SK-N-MC (cell line): ENCODE data around the gene RHOG.

Experiments used
- EZH2 ChIP-seq: fragments of 200-600 bp; sonication (generic); IDR thresholded peaks from one replicate; pipeline ENCODE4 v1.6.1; 2017; ENCODE audit warnings: antibody characterized with exemption
- POLR2AphosphoS5 ChIP-seq: IDR thresholded peaks from 2 replicates; pipeline ENCODE4 v1.6.1; 2012; ENCODE audit warnings: mild to moderate bottlenecking, low read depth, low read length, borderline replicate concordance

GRCh38 chr11:3890014-3890413, 49.3 kb upstream of the RHOG start:
- TF ChIP-seq EZH2 (no peak), POLR2AphosphoS5 (no peak)
